ENCODE results near the gene KICS2. TPM values are rescaled to one million over a fixed set of nuclear protein-coding genes. Genes with fewer than 3 reads are reported as not detected.

Gene KICS2
- total RNA-seq, 1 experiment from 2014 or later: 12.6 TPM

GRCh38 chr12:64255249-64255648 is 33.2 kb upstream of the KICS2 start:
- TF ChIP-seq, protein P1, sequence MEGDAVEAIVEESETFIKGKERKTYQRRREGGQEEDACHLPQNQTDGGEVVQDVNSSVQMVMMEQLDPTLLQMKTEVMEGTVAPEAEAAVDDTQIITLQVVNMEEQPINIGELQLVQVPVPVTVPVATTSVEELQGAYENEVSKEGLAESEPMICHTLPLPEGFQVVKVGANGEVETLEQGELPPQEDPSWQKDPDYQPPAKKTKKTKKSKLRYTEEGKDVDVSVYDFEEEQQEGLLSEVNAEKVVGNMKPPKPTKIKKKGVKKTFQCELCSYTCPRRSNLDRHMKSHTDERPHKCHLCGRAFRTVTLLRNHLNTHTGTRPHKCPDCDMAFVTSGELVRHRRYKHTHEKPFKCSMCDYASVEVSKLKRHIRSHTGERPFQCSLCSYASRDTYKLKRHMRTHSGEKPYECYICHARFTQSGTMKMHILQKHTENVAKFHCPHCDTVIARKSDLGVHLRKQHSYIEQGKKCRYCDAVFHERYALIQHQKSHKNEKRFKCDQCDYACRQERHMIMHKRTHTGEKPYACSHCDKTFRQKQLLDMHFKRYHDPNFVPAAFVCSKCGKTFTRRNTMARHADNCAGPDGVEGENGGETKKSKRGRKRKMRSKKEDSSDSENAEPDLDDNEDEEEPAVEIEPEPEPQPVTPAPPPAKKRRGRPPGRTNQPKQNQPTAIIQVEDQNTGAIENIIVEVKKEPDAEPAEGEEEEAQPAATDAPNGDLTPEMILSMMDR (IDR thresholded peaks at IDR 0.05; ENCODE audit: unreplicated experiment): no peak
- Mint-ChIP-seq H3K4me1 (ENCODE audit: low read depth, unreplicated experiment) (no peaks in the 10 kb centered on the region), H3K4me3 (ENCODE audit: low read depth, unreplicated experiment) (no peak overlapping the region), H3K9me3 (ENCODE audit: low read depth, unreplicated experiment) (no peaks in the 10 kb centered on the region), H3K27me3 (ENCODE audit: unreplicated experiment) (no peaks in the 10 kb centered on the region), H3K36me3 (ENCODE audit: insufficient read depth, unreplicated experiment) (no peaks in the 10 kb centered on the region), H3K27ac (ENCODE audit: unreplicated experiment) (no peak overlapping the region)
- BruUV-seq (replicated peaks): no TSS peak
- intact Hi-C loops (cut with micrococcal nuclease; ENCODE audit: unreplicated experiment): loop anchor here (10.0 kb wide), 1 partner anchor 590 kb away; the partner anchor contains the start of gene DPY19L2
- no peak for DNase-seq
- CTCF ChIA-PET: interaction anchor here (0.6 to 1.4 kb wide), 3 partner anchors 19 to 429 kb away, joined by 3 read pairs; no protein-coding TSS in a partner anchor

- BruUV-seq (replicated peaks): no TSS peak
- Mint-ChIP-seq H3K36me3 (ENCODE audit: insufficient read depth, unreplicated experiment) (no peaks in the 10 kb centered on the region), H3K27ac (ENCODE audit: unreplicated experiment) (no peak overlapping the region), H3K27me3 (ENCODE audit: unreplicated experiment) (no peaks in the 10 kb centered on the region), H3K4me1 (ENCODE audit: low read depth, unreplicated experiment) (no peaks in the 10 kb centered on the region), H3K4me3 (ENCODE audit: low read depth, unreplicated experiment) (no peak overlapping the region), H3K9me3 (ENCODE audit: low read depth, unreplicated experiment) (no peaks in the 10 kb centered on the region)
- CTCF ChIA-PET: no interaction called here
- intact Hi-C loops (cut with micrococcal nuclease; ENCODE audit: unreplicated experiment): loop anchor here (10.0 kb wide), 1 partner anchor 589 kb away; the partner anchor contains the start of gene DPY19L2
- DNase-seq: no peak
- TF ChIP-seq, protein P1 (IDR thresholded peaks at IDR 0.05; ENCODE audit: unreplicated experiment): no peak
Measured at GRCh38 chr12:64253356-64253755, 31.3 kb upstream of the KICS2 start.

GRCh38 chr12:64252681-64253080 is 30.6 kb upstream of the KICS2 start:
- CTCF ChIA-PET: no interaction called here
- BruUV-seq (replicated peaks): no TSS peak
- no peak overlapping the region for H3K27ac Mint-ChIP-seq (ENCODE audit: unreplicated experiment)
- no peaks in the 10 kb centered on the region for H3K4me1 Mint-ChIP-seq (ENCODE audit: low read depth, unreplicated experiment)
- TF ChIP-seq, protein P1 (IDR thresholded peaks at IDR 0.05; ENCODE audit: unreplicated experiment): no peak
- H3K27me3 Mint-ChIP-seq (ENCODE audit: unreplicated experiment): no peaks in the 10 kb centered on the region
- no peaks in the 10 kb centered on the region for H3K36me3 Mint-ChIP-seq (ENCODE audit: insufficient read depth, unreplicated experiment)
- intact Hi-C loops (cut with micrococcal nuclease; ENCODE audit: unreplicated experiment): loop anchor here (10.0 kb wide), 1 partner anchor 588 kb away; the partner anchor contains the start of gene DPY19L2
- H3K9me3 Mint-ChIP-seq (ENCODE audit: low read depth, unreplicated experiment): no peaks in the 10 kb centered on the region
- DNase-seq: no peak
- no peak overlapping the region for H3K4me3 Mint-ChIP-seq (ENCODE audit: low read depth, unreplicated experiment)

- DNase-seq: no peak
- H3K27ac Mint-ChIP-seq (ENCODE audit: unreplicated experiment): no peak overlapping the region
- no peak overlapping the region for H3K4me3 Mint-ChIP-seq (ENCODE audit: low read depth, unreplicated experiment)
- no peaks in the 10 kb centered on the region for H3K4me1 Mint-ChIP-seq (ENCODE audit: low read depth, unreplicated experiment)
- no peaks in the 10 kb centered on the region for H3K27me3 Mint-ChIP-seq (ENCODE audit: unreplicated experiment)
- H3K9me3 Mint-ChIP-seq (ENCODE audit: low read depth, unreplicated experiment): no peaks in the 10 kb centered on the region
- intact Hi-C loops (cut with micrococcal nuclease; ENCODE audit: unreplicated experiment): no loop called here
- CTCF ChIA-PET: no interaction called here
- no TSS peak for BruUV-seq (replicated peaks)
- H3K36me3 Mint-ChIP-seq (ENCODE audit: insufficient read depth, unreplicated experiment): no peaks in the 10 kb centered on the region
- TF ChIP-seq, protein P1 (IDR thresholded peaks at IDR 0.05; ENCODE audit: unreplicated experiment): no peak
Measured at GRCh38 chr12:64243809-64244208, 21.7 kb upstream of the KICS2 start.
